HG02798 (cell line): Measurements from ENCODE around the gene FYB1.

ENCODE experiments used
- ATAC-seq: cut with Tn5 transposase; IDR thresholded peaks from one replicate; pipeline ENCODE4 v1.9.1; 2021; ENCODE audit warnings: mild to moderate bottlenecking; ENCODE audit not compliant: unreplicated experiment, poor library complexity

Gene FYB1

GRCh38 chr5:39208471-39208870 lies 10.9 kb downstream of the FYB1 start:
- ATAC-seq = no peak

GRCh38 chr5:39207345-39208045 lies 11.9 kb downstream of the FYB1 start:
- no peak for ATAC-seq

- ATAC-seq = no peak
These were observed 12.6 kb downstream of the FYB1 start for GRCh38 chr5:39206630-39207321.

GRCh38 chr5:39205550-39205949 lies 13.8 kb downstream of the FYB1 start:
- no peak for ATAC-seq

GRCh38 chr5:39203951-39204350 lies 15.4 kb downstream of the FYB1 start:
- ATAC-seq = no peak

GRCh38 chr5:39203275-39203922 lies 16.0 kb downstream of the FYB1 start:
- no peak for ATAC-seq

- no peak for ATAC-seq
These were observed 16.6 kb downstream of the FYB1 start for GRCh38 chr5:39202597-39203274.

- no peak for ATAC-seq
These were observed 17.4 kb downstream of the FYB1 start for GRCh38 chr5:39201781-39202596.

- no peak for ATAC-seq
These were observed 18.1 kb downstream of the FYB1 start for GRCh38 chr5:39201160-39201780.

- no peak for ATAC-seq
These were observed 19.3 kb downstream of the FYB1 start for GRCh38 chr5:39200081-39200480.

GRCh38 chr5:39199335-39199734 lies 20.0 kb downstream of the FYB1 start:
- no peak for ATAC-seq

- ATAC-seq = no peak
These were observed 21.2 kb downstream of the FYB1 start for GRCh38 chr5:39198127-39198526.

GRCh38 chr5:39197556-39197955 lies 21.8 kb downstream of the FYB1 start:
- ATAC-seq = no peak

- no peak for ATAC-seq
These were observed 24.1 kb downstream of the FYB1 start for GRCh38 chr5:39195198-39195826.

- ATAC-seq = no peak
These were observed 24.8 kb downstream of the FYB1 start for GRCh38 chr5:39194466-39195136.

GRCh38 chr5:39193553-39194465 lies 25.6 kb downstream of the FYB1 start:
- ATAC-seq = no peak

GRCh38 chr5:39192450-39193160 lies 26.8 kb downstream of the FYB1 start:
- no peak for ATAC-seq
